Colonic mucosa (tissue), 4 donors: ENCODE data around the gene IL36B. TPM values are rescaled to one million over a fixed set of nuclear protein-coding genes. Genes with fewer than 3 reads are reported as not detected.

ENCODE experiments used
- DNase-seq: peaks from one replicate; pipeline ENCODE4 v3.0.0-alpha.2; 2020
- H3K27ac ChIP-seq: fragments of 200-600 bp; one replicate; pipeline ENCODE4 v1.8.0; 2021
- H3K27me3 ChIP-seq: fragments of 200-600 bp; one replicate; pipeline ENCODE4 v1.8.0; 2021
- H3K36me3 ChIP-seq: fragments of 200-600 bp; one replicate; pipeline ENCODE4 v1.8.0; 2021
- H3K4me1 ChIP-seq: fragments of 200-600 bp; one replicate; pipeline ENCODE4 v1.8.0; 2021; ENCODE audit warnings: mild to moderate bottlenecking
- H3K4me3 ChIP-seq: fragments of 200-600 bp; one replicate; pipeline ENCODE4 v1.8.0; 2021
- H3K9ac ChIP-seq, 2 donors: one replicate each; pipeline ENCODE4 v1.7.0; 2013; ENCODE audit warnings: control low read depth in 2 of 2, low read depth in 2 of 2, low read length in 2 of 2
- H3K9me3 ChIP-seq: fragments of 200-600 bp; one replicate; pipeline ENCODE4 v1.8.0; 2021
- intact Hi-C: fragments of 100-400 bp; cut with DNase I; formaldehyde crosslinking; loops from one replicate; pipeline ENCODE4 v1.14.1; 2022
- total RNA-seq, 2 donors: library from RNA; stranded (reverse); fragmentation: NEBNext Ultra II Directional in 1 of 2; extraction: Animal tissue kit (Norgen Biotek cat#: 25700) in 1 of 2; gene quantifications; one replicate each; pipeline ENCODE4 v1.2.1, GENCODE V29; 2021
- TF ChIP-seq, protein P1 (sequence below): fragments of 200-600 bp; IDR thresholded peaks from one replicate; pipeline ENCODE4 v1.8.0; 2022; ENCODE audit warnings: antibody characterized with exemption, mild to moderate bottlenecking
- donor health status: healthy.
- donor health status: DM: no; HTN: no; CAD: no.
- donor health status: DM: no; HTN: no; CAD: no.

The IL36B gene
- total RNA-seq, 2 donors from 2014 or later: not detected

DNA sequence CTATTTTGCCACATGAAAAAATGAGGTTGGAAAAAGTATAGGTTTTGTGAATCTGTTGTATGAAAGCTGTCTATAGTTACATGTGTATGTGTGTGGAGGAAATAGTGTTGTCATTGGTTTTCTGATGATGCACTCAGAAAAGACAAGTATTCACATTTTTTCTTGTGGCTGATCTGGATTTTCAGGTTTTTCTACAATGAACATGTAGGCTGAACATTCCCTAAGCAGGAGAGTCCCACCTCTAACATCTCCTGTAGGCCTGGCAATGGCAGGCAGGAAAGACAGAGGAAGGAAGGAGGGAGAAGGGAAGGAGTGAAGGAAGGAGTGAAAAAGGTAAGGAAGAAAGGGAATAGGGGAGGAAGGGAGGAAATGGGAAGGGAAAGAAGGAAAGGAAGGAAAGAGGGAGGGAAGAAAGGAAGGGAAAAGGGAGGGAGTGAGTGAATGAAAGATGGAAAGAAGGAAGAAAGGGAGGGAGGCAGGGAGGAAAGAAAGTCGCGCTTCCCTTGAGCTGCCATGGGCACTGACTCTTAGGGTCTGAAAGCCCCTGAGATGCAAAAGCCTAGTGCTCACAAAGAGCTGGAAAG, 5.8 kb upstream of the IL36B start:
- intact Hi-C loops: no loop called here
- no peak for DNase-seq
- Histone ChIP-seq H3K9me3 (no peaks in the 10 kb centered on the region), H3K4me3 (no peak overlapping the region), H3K27ac (no peak overlapping the region), H3K9ac (no peak overlapping the region), H3K4me1 (no peaks in the 10 kb centered on the region), H3K36me3 (no peaks in the 10 kb centered on the region), H3K27me3 (no peaks in the 10 kb centered on the region)
- TF ChIP-seq, protein P1, sequence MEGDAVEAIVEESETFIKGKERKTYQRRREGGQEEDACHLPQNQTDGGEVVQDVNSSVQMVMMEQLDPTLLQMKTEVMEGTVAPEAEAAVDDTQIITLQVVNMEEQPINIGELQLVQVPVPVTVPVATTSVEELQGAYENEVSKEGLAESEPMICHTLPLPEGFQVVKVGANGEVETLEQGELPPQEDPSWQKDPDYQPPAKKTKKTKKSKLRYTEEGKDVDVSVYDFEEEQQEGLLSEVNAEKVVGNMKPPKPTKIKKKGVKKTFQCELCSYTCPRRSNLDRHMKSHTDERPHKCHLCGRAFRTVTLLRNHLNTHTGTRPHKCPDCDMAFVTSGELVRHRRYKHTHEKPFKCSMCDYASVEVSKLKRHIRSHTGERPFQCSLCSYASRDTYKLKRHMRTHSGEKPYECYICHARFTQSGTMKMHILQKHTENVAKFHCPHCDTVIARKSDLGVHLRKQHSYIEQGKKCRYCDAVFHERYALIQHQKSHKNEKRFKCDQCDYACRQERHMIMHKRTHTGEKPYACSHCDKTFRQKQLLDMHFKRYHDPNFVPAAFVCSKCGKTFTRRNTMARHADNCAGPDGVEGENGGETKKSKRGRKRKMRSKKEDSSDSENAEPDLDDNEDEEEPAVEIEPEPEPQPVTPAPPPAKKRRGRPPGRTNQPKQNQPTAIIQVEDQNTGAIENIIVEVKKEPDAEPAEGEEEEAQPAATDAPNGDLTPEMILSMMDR: no peak

DNA sequence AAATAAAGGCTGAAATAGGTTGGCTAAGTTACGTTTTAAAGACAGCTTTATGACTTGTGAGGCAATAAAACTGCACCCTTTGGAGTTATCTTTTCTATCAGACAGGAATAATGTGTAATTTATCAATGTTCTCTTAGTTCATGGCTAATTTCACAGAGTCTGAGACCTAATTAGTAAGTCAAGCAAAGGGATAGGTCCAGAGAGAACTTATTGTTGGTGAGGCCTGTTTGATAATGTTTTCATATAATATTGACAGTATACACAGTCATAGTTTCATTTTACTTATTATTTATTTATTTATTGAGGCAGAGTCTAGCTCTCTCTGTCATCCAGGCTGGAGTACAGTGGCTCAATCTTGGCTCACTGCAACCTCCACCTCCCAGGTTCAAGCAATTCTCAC, 4.5 kb upstream of the IL36B start:
- Histone ChIP-seq H3K36me3 (no peaks in the 10 kb centered on the region), H3K27me3 (no peaks in the 10 kb centered on the region), H3K4me1 (no peaks in the 10 kb centered on the region), H3K27ac (no peak overlapping the region), H3K9ac (no peak overlapping the region), H3K9me3 (no peaks in the 10 kb centered on the region), H3K4me3 (no peak overlapping the region)
- no peak for DNase-seq
- TF ChIP-seq, protein P1: no peak
- intact Hi-C loops: no loop called here

DNA sequence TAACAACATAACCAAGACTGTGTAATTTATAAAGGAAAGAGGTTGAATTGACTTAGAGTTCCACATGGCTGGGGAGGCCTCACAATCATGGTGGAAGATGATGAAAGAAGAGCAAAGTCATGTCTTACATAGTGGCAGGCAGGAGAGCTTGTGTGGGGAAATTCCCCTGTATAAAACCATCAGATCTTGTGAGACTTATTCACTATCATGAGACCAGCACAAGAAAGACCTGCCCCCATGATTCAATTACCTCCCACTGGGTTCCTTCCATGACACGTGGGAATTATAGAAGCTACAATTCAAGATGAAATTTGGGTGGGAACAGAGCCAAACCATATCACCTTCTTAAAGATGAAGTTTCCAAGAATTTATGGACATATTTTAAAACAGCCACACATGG, 3.9 kb upstream of the IL36B start:
- peak; percentile 0 for DNase-seq

DNA sequence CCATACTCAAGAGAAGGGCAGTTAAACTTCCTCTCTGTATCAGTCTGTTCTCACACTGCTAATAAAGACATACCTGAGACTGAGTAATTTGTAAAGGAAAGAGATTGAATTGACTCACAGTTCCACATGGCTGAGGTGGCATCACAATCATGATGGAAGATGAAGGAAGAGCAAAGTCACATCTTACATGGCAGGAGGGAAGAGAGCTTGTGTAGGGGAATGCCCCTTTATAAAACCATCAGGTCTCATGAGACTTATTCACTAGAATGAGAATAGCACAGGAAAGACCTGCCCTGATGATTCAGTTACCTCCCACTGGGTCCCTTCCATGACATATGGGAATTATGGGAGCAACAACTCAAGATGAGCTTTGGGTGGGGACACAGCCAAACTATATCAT, 1.4 kb upstream of the IL36B start:
- intact Hi-C loops: no loop called here
- Histone ChIP-seq H3K9me3 (no peaks in the 10 kb centered on the region), H3K27ac (no peak overlapping the region), H3K4me3 (no peak overlapping the region), H3K27me3 (no peaks in the 10 kb centered on the region), H3K4me1 (no peaks in the 10 kb centered on the region), H3K36me3 (no peaks in the 10 kb centered on the region), H3K9ac (no peak overlapping the region)
- TF ChIP-seq, protein P1: no peak
- no peak for DNase-seq

More for the DNA sequence above, 3.9 kb upstream of the IL36B start:
- Histone ChIP-seq H3K27me3 (no peaks in the 10 kb centered on the region), H3K4me3 (no peak overlapping the region), H3K36me3 (no peaks in the 10 kb centered on the region), H3K4me1 (no peaks in the 10 kb centered on the region), H3K9ac (no peak overlapping the region), H3K9me3 (no peaks in the 10 kb centered on the region), H3K27ac (no peak overlapping the region)
- intact Hi-C loops: no loop called here
- TF ChIP-seq, protein P1: no peak

DNA sequence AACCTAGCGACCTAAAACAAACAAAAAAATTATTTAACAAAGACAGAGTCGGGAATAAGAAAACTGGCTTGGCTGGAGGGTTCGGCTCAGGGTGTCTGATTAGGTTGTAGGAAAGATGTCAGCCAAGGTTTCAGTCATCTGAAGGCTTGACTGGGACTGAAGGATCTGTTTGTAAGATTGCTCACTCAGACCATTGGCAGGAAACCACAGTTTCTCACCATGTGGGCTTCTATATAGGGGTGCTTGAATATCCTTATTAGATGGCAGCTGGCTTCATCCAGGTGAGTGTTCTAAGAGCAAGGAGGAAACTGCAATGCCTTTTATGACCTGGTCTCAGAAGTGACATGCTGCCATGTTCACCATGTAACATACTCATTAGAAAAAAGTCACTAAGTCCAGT, 999 bp upstream of the IL36B start:
- TF ChIP-seq, protein P1: no peak
- no peak overlapping the region for H3K9ac ChIP-seq
- no peaks in the 10 kb centered on the region for H3K36me3 ChIP-seq
- peak; percentile 4 for DNase-seq
- intact Hi-C loops: no loop called here
- no peaks in the 10 kb centered on the region for H3K9me3 ChIP-seq
- H3K27ac ChIP-seq: no peak overlapping the region
- no peaks in the 10 kb centered on the region for H3K27me3 ChIP-seq
- no peaks in the 10 kb centered on the region for H3K4me1 ChIP-seq
- H3K4me3 ChIP-seq: no peak overlapping the region
